ENCODE data around the gene TEF.

Gene TEF

GRCh38 chr22:41444360-41445128 is 62.8 kb downstream of the TEF start:
- DNase-seq, result peak; percentile 96
- in situ Hi-C loops (cut with MboI; ENCODE audit: low pct_unique_long_range_greater_than_20kb, low sequenced_read_pairs), result no loop called here

DNA sequence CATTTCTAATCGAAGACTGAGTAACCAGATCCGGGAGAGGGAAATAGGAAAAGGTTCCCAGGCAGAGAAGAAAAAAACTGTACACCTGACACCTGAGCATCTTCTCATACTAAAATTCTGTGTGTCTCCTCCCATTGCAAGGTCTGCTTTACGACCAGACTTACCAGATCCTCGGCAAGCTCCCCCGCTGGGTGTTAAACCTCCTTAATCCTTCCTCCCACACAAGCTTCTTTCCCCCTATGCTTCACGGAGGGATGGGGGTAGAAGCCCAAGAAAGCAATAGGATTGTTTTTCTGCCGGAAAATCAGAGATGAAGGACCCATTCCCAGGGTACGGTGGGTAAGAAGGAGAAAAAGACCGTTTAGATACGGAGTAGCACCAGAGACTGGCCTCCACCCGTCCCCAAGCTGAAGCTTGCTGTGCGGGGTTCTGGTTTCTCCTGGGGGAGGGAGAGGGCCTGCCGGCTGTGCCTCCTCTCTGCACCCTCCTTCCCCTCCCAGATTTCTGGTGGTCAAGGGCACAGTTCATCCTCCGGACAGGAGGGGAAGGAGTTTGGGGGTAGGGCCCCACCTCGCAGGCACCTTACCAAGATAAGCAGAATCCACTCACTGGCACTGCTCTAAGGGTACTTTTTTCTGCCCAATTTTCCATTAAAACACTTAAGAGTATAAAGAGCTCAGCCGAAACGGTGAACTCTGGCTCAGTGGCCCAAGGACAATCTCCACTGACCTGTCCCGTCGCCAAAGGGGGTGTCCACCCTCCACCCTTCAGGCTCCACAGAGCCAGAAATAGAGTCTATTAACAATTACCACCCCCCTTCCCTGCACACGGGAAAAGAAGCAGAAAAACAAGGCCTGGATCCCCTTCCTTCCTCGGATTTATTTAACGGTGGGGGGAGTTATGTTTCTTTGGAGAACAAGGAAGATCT is 63.7 kb downstream of the TEF start:
- peak; percentile 66 for DNase-seq
- in situ Hi-C loops (cut with MboI; ENCODE audit: low pct_unique_long_range_greater_than_20kb, low sequenced_read_pairs), result no loop called here

DNA sequence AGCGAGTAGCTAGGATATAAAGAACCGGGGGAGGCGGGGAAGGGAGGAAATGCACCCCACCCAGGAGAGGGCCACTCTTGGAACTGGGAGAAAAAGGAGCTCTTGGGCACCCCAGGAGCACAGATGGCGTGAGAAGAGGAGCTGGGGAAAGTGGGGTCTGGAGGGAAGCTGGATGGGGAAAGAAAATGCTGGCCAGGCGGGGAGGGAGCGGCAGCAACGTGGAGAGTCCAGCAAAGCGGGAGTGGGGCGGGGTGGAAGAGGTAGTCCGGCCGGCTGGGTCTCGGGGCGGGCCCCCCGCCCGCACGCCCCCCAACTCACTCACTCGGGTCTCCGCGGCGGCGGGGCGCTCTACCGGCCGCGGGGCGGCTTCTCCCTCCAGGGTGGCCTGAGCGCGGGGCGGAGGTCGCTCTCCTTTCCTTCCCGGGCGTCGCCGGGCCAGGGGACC is 64.3 kb downstream of the TEF start:
- peak; percentile 35 for DNase-seq
- in situ Hi-C loops (cut with MboI; ENCODE audit: low pct_unique_long_range_greater_than_20kb, low sequenced_read_pairs), result no loop called here

- in situ Hi-C loops (cut with MboI; ENCODE audit: low pct_unique_long_range_greater_than_20kb, low sequenced_read_pairs), result no loop called here
- DNase-seq, result peak; percentile 95
Measured at GRCh38 chr22:41446639-41447434, 65.1 kb downstream of the TEF start, which contains the start of gene TOB2. TSS of gene TOB2 (minus strand) at chr22:41446801. CDS start at chr22:41437345, 9,456 bp downstream.

DNA sequence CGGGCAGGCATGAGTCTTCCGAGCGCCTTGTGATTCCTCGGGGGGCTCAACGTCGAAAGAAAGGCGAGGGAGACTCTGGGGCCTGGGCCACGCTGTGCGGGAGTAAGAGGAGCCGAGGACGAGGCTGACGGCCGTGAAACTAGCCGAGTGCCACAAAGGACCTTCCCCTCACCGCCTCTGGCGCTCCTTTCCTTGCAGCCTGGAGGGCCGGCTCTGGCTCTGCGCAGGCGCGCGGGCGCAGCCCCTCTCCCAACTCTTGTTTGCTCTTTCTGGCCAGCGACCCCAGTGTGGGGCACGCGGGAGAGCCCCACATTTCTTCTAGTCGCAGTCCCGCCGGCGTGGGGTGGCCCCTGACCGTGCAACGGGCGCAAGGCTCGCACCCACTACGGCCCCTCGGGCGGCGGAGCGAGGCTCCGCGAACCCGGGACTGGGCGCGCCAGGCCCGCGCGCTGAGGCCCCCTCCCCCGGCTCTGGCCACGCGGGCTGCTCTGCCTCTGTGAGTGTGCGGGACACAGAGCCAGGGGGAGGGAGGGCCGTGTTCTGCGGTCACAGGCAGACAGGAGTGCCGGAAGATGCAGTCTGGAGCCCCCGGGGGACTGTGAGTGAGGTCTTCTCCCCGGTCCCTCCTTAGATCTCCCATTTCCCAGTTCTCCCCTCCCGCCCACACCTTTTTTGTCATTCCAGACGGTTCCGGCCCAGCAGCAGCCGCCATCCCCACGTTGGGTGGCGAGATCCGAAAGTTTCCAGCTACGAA is 65.9 kb downstream of the TEF start:
- in situ Hi-C loops (cut with MboI; ENCODE audit: low pct_unique_long_range_greater_than_20kb, low sequenced_read_pairs), result no loop called here
- DNase-seq, result peak; percentile 75

DNA sequence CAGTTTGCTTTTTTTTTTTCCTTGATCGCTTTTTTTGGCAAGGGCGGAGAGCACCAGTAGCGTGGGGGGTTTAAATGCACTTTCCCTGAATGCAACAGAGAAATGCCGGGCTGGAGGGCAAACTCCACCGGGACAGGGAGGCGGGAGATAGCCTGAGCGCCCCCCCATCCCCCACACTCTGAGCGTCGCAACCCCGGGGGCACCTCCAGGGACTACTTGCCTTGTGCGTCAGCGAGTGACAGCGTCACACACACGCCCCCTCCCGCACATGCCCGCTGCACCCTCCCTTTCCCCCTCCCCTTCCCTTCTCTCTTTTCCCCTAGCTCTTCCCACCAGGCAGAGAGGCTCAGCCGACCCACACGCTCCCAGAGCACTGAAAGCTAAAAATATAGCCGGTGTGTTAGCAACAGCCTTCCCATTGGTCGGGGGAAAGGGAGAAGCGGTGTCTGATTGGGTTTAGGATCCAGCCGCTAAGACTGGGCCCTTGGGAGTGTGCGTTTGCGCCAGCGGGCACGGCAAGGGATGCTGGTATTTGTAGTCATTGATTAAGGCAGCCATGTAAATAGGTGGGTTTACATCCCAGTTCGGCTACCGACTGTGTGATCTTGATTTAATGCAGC is 66.6 kb downstream of the TEF start:
- DNase-seq, result peak; percentile 99
- in situ Hi-C loops (cut with MboI; ENCODE audit: low pct_unique_long_range_greater_than_20kb, low sequenced_read_pairs), result no loop called here

All from KBM-7 (cell line).